Coronary artery (tissue), 2 donors: ENCODE data around the gene CLGN.

ENCODE experiments used
- DNase-seq: peaks from one replicate; pipeline ENCODE4 v3.0.0-alpha.2; 2017; ENCODE audit warnings: low spot score
- H3K27ac ChIP-seq, 2 donors: fragments of 200-600 bp; sonication (generic); one replicate each; pipeline ENCODE4 v1.5.1; 2016 to 2019
- H3K4me3 ChIP-seq: fragments of 200-600 bp; sonication (generic); 2 replicates; pipeline ENCODE4 v1.5.1; 2016; ENCODE audit warnings: mild to moderate bottlenecking, moderate library complexity
- CTCF ChIP-seq: fragments of 200-600 bp; sonication (generic); IDR thresholded peaks from one replicate; pipeline ENCODE4 v1.5.1; 2019; ENCODE audit warnings: antibody characterized with exemption

The CLGN gene

DNA sequence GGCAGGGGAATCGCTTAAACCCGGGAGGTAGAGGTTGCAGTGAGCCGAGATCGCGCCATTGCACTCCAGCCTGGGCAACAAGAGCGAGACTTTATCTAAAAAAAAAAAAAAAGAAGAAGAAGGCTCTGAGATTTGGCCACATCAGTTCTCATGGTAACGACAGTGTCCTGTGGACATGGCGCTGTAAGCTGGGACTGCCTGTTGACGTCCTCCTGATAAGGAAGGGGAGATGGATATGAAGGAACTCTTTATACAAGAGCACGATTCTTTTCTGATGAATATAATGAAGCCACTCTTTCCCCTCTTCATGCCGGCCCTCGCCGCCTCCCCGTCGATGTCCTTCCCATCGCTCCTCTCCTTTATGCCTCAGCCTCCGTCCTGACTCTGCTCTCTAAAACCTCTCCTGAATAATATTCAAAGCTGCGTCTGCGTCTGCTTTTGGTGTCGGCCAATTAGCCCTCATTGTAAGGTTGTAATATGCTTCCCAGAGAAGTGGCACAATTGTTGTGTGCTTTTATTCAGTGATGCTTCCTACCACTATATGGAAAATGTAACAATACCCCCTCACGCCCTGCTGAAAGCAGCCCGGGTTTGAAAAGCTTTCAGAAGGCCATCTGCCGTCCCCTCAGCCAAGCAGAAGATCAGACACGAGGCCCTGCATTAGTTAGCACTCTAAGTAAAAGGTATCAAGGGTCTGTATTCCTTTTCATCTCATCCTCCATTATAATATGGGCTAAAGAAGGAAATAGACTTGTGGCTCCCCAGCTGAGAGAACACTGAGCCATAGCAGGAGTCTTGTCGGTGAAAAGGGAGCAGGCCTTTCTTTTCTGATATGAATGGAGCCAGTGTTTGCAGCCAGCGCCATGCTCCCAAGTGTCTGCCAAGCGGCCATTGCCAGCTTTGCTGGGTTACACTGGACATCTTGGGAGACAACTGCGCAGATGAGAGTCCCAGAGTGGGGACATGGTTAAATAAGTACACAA is 76.1 kb downstream of the CLGN start:
- Histone ChIP-seq H3K27ac (no peak overlapping the region), H3K4me3 (no peak overlapping the region)
- TF ChIP-seq CTCF, result no peak
- no peak for DNase-seq

- DNase-seq, result no peak
- TF ChIP-seq CTCF, result no peak
- Histone ChIP-seq H3K4me3 (no peak overlapping the region), H3K27ac (no peak overlapping the region)
Measured at GRCh38 chr4:140349816-140350215, 77.6 kb downstream of the CLGN start.

DNA sequence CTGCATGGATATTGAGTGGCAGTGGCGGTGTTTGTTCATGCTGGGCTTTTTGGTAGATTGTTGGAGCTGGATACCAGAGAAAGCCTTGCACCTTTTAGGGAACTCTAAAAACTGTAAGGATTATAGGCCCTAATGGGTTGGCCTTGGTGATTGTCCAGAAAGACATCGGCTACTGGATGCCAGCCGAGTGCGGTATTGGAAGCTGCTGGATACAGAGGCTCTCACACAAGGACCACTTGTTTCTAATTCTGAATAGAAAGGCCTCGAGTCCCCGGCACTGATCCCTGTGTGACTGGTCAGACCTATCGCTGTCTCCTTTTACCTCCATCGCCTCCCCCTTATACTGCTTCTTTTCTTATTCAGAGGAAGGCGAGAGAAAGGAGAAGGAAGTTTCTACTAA is 81.3 kb downstream of the CLGN start:
- H3K4me3 ChIP-seq, result no peak overlapping the region
- no peak overlapping the region for H3K27ac ChIP-seq
- TF ChIP-seq CTCF, result no peak
- DNase-seq, result no peak

DNA sequence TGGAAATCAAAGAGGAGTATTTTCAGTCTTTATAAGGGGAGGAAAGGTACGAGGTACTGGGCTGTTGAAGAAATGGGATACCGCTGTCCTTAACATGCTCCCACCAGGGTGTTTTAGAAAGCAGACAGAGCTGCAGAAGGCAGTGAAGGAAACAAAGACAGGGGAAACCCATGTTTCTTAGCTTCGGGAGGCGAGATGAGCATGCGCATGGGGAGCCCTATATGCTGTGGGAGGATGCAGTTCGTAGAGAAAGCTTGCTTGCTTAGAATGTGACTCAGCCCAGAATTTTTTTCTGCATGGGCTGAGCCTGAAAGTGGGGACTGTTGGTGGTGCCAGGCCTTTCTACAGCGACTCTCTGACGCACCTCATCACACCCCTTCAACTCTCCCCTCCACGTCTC is 82.8 kb downstream of the CLGN start:
- H3K4me3 ChIP-seq, result no peak overlapping the region
- H3K27ac ChIP-seq, result no peak overlapping the region
- no peak for TF ChIP-seq CTCF
- no peak for DNase-seq

DNA sequence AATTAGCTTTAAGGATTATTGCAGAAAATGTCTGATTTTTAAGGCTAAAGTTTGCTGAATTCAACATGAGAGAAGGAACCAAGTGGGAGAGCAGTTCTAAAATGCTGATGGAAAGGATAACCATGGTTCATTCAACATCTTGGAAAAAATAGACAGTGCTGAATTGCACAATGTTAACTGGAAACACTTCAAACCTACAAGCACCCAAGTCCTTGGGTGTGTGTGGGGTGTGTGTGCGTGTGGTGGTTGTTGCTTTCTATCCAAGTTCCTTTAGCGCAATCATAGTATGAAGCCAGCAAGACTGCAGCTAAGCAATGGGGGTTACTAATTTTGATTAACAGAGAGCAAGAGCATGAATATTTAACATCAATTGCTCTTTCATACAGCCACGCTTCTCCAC is 83.3 kb downstream of the CLGN start:
- Histone ChIP-seq H3K4me3 (no peak overlapping the region), H3K27ac (no peak overlapping the region)
- TF ChIP-seq CTCF, result no peak
- no peak for DNase-seq

- H3K27ac ChIP-seq, result no peak overlapping the region
- H3K4me3 ChIP-seq, result peak overlapping the region; percentile 25
- TF ChIP-seq CTCF, result no peak
- no peak for DNase-seq
Measured at GRCh38 chr4:140343303-140343702, 84.1 kb downstream of the CLGN start.

- no peak for TF ChIP-seq CTCF
- H3K4me3 ChIP-seq, result no peak overlapping the region
- DNase-seq, result no peak
- no peak overlapping the region for H3K27ac ChIP-seq
Measured at GRCh38 chr4:140342620-140343019, 84.8 kb downstream of the CLGN start.
